NCI-H748 (cell line): ENCODE measurements around the gene CLEC2B.

ENCODE experiments used
- DNase-seq: peaks from one replicate; lab custom pipeline; 2025; ENCODE audit not compliant: unreplicated experiment; lab: John Stamatoyannopoulos, UW

CLEC2B gene

GRCh38 chr12:9870286-9870866, 1.2 kb upstream of the CLEC2B start:
- DNase-seq: no peak

- no peak for DNase-seq
Observed at GRCh38 chr12:9868951-9869306, 225 bp downstream of the CLEC2B start.

GRCh38 chr12:9868311-9868801, 798 bp downstream of the CLEC2B start:
- DNase-seq: no peak

- DNase-seq: no peak
Observed at GRCh38 chr12:9867531-9867930, 1.6 kb downstream of the CLEC2B start.

GRCh38 chr12:9866860-9867269, 2.3 kb downstream of the CLEC2B start:
- no peak for DNase-seq

GRCh38 chr12:9864913-9865675, 4.1 kb downstream of the CLEC2B start:
- DNase-seq: no peak

- DNase-seq: no peak
Observed at GRCh38 chr12:9858135-9858534, 11.0 kb downstream of the CLEC2B start.

- no peak for DNase-seq
Observed at GRCh38 chr12:9856894-9857293, 12.3 kb downstream of the CLEC2B start.

- DNase-seq: no peak
Observed at GRCh38 chr12:9856151-9856550, 13.0 kb downstream of the CLEC2B start.

GRCh38 chr12:9851927-9852326, 17.2 kb downstream of the CLEC2B start:
- DNase-seq: no peak

- DNase-seq: no peak
Observed at GRCh38 chr12:9851050-9851449, 18.1 kb downstream of the CLEC2B start.

- DNase-seq: no peak
Observed at GRCh38 chr12:9848899-9849298, 20.3 kb downstream of the CLEC2B start.

GRCh38 chr12:9843407-9843806, 25.7 kb downstream of the CLEC2B start:
- no peak for DNase-seq

- DNase-seq: no peak
Observed at GRCh38 chr12:9831720-9832119, 37.4 kb downstream of the CLEC2B start.

GRCh38 chr12:9829982-9830381, 39.2 kb downstream of the CLEC2B start:
- no peak for DNase-seq

- no peak for DNase-seq
Observed at GRCh38 chr12:9829483-9829882, 39.7 kb downstream of the CLEC2B start.

GRCh38 chr12:9827209-9827888, 41.8 kb downstream of the CLEC2B start, which contains the start of gene KLRF1:
Gene KLRF1 (plus strand): TSS chr12:9827481. CDS start chr12:9827545, 64 bp downstream.
- no peak for DNase-seq

- DNase-seq: no peak
Observed at GRCh38 chr12:9820281-9820930, 48.7 kb downstream of the CLEC2B start.

- peak; percentile 53 for DNase-seq
Observed at GRCh38 chr12:9813821-9814798, 55.0 kb downstream of the CLEC2B start.

GRCh38 chr12:9811621-9812020, 57.5 kb downstream of the CLEC2B start:
- no peak for DNase-seq
